ENCODE data around the gene SEL1L3. TPM values are rescaled to one million over a fixed set of nuclear protein-coding genes. Genes with fewer than 3 reads are reported as not detected.

SEL1L3 gene
- total and polyA plus RNA-seq, 7 donors, result 3.5 to 65.6 (median 8.1) TPM

DNA sequence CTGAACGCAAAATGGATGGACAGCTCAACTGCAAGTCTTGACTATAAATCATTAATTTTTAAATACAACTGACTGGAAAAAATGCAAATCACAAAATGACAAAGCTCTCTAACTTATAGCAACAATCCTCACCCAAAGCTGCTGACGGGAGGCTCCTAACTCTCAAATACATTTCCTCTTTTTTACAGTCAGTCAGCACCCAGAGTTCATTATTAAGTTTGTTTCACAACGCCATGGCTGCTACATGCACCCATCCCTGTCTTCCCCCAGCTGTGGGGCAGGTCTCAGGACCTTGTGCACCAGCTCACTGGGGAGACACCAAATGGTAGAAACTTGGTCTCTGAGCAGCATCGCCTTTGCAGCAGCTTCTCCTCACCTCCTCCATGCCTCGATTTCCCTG lies 109.5 kb downstream of the SEL1L3 start:
- DNase-seq, result no peak
- no peaks in the 10 kb centered on the region for H3K27me3 ChIP-seq
- no peak overlapping the region for H3K4me3 ChIP-seq
- no peaks in the 10 kb centered on the region for H3K4me1 ChIP-seq
- intact Hi-C loops (cut with DNase I), result no loop called here
- H3K27ac ChIP-seq, result no peak overlapping the region
- WGBS, 2 donors, result 96% methylated on average over 5 of the region's 5 CpGs
- H3K36me3 ChIP-seq, result no peaks in the 10 kb centered on the region
- no peaks in the 10 kb centered on the region for H3K9me3 ChIP-seq
- no peak for TF ChIP-seq POLR2AphosphoS5 (IDR thresholded peaks at IDR 0.05)
- TF ChIP-seq EP300 (IDR thresholded peaks at IDR 0.05), result no peak
- TF ChIP-seq, protein P1, sequence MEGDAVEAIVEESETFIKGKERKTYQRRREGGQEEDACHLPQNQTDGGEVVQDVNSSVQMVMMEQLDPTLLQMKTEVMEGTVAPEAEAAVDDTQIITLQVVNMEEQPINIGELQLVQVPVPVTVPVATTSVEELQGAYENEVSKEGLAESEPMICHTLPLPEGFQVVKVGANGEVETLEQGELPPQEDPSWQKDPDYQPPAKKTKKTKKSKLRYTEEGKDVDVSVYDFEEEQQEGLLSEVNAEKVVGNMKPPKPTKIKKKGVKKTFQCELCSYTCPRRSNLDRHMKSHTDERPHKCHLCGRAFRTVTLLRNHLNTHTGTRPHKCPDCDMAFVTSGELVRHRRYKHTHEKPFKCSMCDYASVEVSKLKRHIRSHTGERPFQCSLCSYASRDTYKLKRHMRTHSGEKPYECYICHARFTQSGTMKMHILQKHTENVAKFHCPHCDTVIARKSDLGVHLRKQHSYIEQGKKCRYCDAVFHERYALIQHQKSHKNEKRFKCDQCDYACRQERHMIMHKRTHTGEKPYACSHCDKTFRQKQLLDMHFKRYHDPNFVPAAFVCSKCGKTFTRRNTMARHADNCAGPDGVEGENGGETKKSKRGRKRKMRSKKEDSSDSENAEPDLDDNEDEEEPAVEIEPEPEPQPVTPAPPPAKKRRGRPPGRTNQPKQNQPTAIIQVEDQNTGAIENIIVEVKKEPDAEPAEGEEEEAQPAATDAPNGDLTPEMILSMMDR (IDR thresholded peaks at IDR 0.05), result no peak
- TF ChIP-seq POLR2A (IDR thresholded peaks at IDR 0.05), result no peak

DNA sequence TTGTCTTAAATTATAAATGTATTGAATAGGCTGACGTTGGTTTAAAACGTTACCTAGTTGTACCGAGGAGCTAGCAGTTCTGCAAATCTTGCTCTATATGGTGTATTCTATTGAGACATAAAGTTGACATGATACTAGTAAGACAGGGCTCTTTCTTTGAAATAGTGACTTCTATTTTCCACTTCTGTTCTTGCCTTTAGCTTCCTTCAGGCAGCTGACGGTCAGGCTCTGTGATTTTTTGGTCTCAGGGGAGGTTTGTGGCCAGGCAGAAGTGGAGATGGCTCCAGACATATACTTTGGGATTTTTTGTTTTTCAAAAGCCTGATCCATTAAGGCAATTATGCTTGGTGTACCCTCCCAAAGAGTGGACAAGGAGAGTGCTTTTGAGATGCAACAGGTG lies 111.9 kb downstream of the SEL1L3 start:
- Histone ChIP-seq H3K9me3 (no peaks in the 10 kb centered on the region), H3K27ac (no peak overlapping the region), H3K36me3 (no peaks in the 10 kb centered on the region), H3K4me3 (no peak overlapping the region), H3K27me3 (no peaks in the 10 kb centered on the region), H3K4me1 (no peaks in the 10 kb centered on the region)
- intact Hi-C loops (cut with DNase I), result no loop called here
- no peak for DNase-seq
- WGBS, 2 donors, result 86 to 94% methylated on average over 4 of the region's 4 CpGs
- no peak for TF ChIP-seq POLR2AphosphoS5 (IDR thresholded peaks at IDR 0.05)
- TF ChIP-seq POLR2A (IDR thresholded peaks at IDR 0.05), result no peak
- no peak for TF ChIP-seq EP300 (IDR thresholded peaks at IDR 0.05)

DNA sequence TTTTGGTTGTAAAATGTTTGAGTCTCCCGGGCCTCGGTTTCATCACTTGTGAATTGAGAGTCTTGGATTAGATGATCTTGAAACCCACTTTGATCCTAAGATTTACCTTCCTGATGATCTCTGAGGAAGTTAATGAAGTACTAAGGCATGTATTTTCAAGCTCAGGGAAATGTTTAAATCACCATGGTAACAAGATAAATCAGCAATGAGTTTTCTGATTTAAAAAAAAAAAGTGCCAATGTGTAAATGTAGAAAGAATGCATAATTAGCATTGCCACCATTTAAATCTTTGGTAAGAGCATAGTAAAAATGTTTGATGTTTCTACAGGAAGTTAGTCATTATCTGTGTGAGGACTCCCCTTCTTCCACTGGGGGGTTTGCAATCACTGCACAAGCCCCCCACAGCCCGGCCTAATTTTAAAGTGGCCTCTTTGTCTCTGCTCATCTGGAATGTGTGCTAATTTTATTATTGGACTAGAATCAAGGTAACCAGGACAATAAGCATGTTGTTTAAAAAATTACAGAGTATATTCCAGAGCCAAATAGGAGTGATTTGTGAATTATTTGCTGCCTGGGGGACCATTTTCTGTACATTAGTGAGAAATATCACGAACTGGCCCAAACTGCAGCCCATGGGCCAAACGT lies 113.5 kb downstream of the SEL1L3 start:
- WGBS, 2 donors, result 95% methylated on average over 5 of the region's 5 CpGs
- DNase-seq, result no peak
- Histone ChIP-seq H3K4me1 (no peaks in the 10 kb centered on the region), H3K4me3 (no peak overlapping the region), H3K27ac (no peak overlapping the region), H3K27me3 (no peaks in the 10 kb centered on the region), H3K36me3 (no peaks in the 10 kb centered on the region), H3K9me3 (no peaks in the 10 kb centered on the region)
- intact Hi-C loops (cut with DNase I), result no loop called here
- TF ChIP-seq, protein P1 (IDR thresholded peaks at IDR 0.05), result no peak
- TF ChIP-seq EP300 (IDR thresholded peaks at IDR 0.05) (no peak), POLR2AphosphoS5 (IDR thresholded peaks at IDR 0.05) (no peak), POLR2A (IDR thresholded peaks at IDR 0.05) (no peak)

- no peaks in the 10 kb centered on the region for H3K36me3 ChIP-seq
- intact Hi-C loops (cut with DNase I), result no loop called here
- H3K27ac ChIP-seq, result no peak overlapping the region
- H3K4me1 ChIP-seq, result no peaks in the 10 kb centered on the region
- no peaks in the 10 kb centered on the region for H3K27me3 ChIP-seq
- no peak overlapping the region for H3K4me3 ChIP-seq
- DNase-seq, result no peak
- TF ChIP-seq POLR2A (IDR thresholded peaks at IDR 0.05) (no peak), POLR2AphosphoS5 (IDR thresholded peaks at IDR 0.05) (no peak), EP300 (IDR thresholded peaks at IDR 0.05) (no peak)
- TF ChIP-seq, protein P1 (IDR thresholded peaks at IDR 0.05), result no peak
- 93 to 95% methylated on average over 3 of the region's 3 CpGs for WGBS, 2 donors
- no peaks in the 10 kb centered on the region for H3K9me3 ChIP-seq
These were observed 118.8 kb downstream of the SEL1L3 start for GRCh38 chr4:25743971-25744370.

DNA sequence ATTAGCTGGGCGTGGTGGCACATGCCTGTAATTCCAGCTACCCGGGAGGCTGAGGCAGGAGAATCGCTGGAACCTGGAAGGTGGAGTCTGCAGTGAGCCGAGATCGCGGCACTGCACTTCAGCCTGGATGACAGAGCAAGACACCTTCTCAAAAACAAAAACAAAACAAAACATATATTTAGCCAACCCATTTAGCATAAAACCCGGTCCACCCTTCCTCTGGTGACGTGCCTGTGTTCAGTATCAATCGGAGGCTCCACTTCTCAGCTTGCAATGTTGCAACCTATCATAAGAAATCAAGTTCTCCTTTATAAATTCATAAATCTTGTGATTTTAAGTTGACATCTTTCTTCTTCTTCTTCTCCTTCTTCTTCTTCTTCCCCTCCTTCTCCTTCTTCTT lies 133.2 kb downstream of the SEL1L3 start:
- H3K36me3 ChIP-seq, result no peaks in the 10 kb centered on the region
- intact Hi-C loops (cut with DNase I), result no loop called here
- no peaks in the 10 kb centered on the region for H3K27me3 ChIP-seq
- WGBS, 2 donors, result 93 to 95% methylated on average over 9 of the region's 9 CpGs
- H3K27ac ChIP-seq, result no peak overlapping the region
- no peak for TF ChIP-seq POLR2A (IDR thresholded peaks at IDR 0.05)
- no peak for TF ChIP-seq POLR2AphosphoS5 (IDR thresholded peaks at IDR 0.05)
- DNase-seq, result no peak
- no peaks in the 10 kb centered on the region for H3K9me3 ChIP-seq
- H3K4me3 ChIP-seq, result no peak overlapping the region
- no peaks in the 10 kb centered on the region for H3K4me1 ChIP-seq

- Histone ChIP-seq H3K27me3 (no peaks in the 10 kb centered on the region), H3K4me1 (no peaks in the 10 kb centered on the region), H3K9me3 (no peaks in the 10 kb centered on the region), H3K27ac (no peak overlapping the region), H3K36me3 (no peaks in the 10 kb centered on the region), H3K4me3 (no peak overlapping the region)
- no peak for DNase-seq
- TF ChIP-seq POLR2AphosphoS5 (IDR thresholded peaks at IDR 0.05), result no peak
- TF ChIP-seq, protein P1 (IDR thresholded peaks at IDR 0.05), result no peak
- no peak for TF ChIP-seq EP300 (IDR thresholded peaks at IDR 0.05)
- no peak for TF ChIP-seq POLR2A (IDR thresholded peaks at IDR 0.05)
- intact Hi-C loops (cut with DNase I), result no loop called here
- 70 to 73% methylated on average over 3 of the region's 3 CpGs for WGBS, 2 donors
These were observed 133.9 kb downstream of the SEL1L3 start for GRCh38 chr4:25728886-25729285.

All from sigmoid colon (tissue), 7 donors.